Measurements from ENCODE around the gene AGPAT3. TPM values are rescaled to one million over a fixed set of nuclear protein-coding genes. Genes with fewer than 3 reads are reported as not detected.

AGPAT3 gene
- total RNA-seq, 1 experiment from 2014 or later: 13.0 TPM

- Mint-ChIP-seq H3K27ac (no peak overlapping the region), H3K4me1 (peaks cover 8 to 15% of the 10 kb centered on the region in 2 experiments), H3K27me3 (ENCODE audit: low read depth) (no peaks in the 10 kb centered on the region), H3K36me3 (ENCODE audit: insufficient read depth in 1 of 3, low read depth in 3 of 3) (no peaks in the 10 kb centered on the region), H3K9me3 (no peaks in the 10 kb centered on the region), H3K4me3 (no peak overlapping the region)
- H3K9me3 ChIP-seq (ENCODE audit: control insufficient read depth, low read depth, low read length): no peaks in the 10 kb centered on the region
- no peaks in the 10 kb centered on the region for H3K4me1 ChIP-seq (ENCODE audit: insufficient read depth, low read length)
- no peak overlapping the region for H3K23ac ChIP-seq (ENCODE audit: insufficient read length, low read depth, low read length)
- DNase-seq: no peak
- H2AK5ac ChIP-seq (ENCODE audit: insufficient read length, low read length): no peak overlapping the region
- H3K18ac ChIP-seq (ENCODE audit: insufficient read length, low read depth, low read length): no peak overlapping the region
- no peak overlapping the region for H3K4ac ChIP-seq (ENCODE audit: low read depth, low read length)
- H4K8ac ChIP-seq (replicated peaks; ENCODE audit: insufficient read length, low read depth, low read length): no peak overlapping the region
- H2AFZ ChIP-seq (ENCODE audit: low read length): no peak overlapping the region
- no peak overlapping the region for H3K14ac ChIP-seq (ENCODE audit: insufficient read depth, low read length)
- H3K79me2 ChIP-seq (ENCODE audit: insufficient read depth, low read length): no peaks in the 10 kb centered on the region
- H3K9ac ChIP-seq (ENCODE audit: extremely low read depth, insufficient read length, low read length): no peak overlapping the region
- no peak overlapping the region for H4K5ac ChIP-seq (ENCODE audit: insufficient read length, low read depth, low read length)
- H2BK15ac ChIP-seq (ENCODE audit: low read depth, low read length): no peak overlapping the region
- H2BK120ac ChIP-seq (ENCODE audit: low read depth, low read length, poor library complexity, severe bottlenecking): no peak overlapping the region
- TF ChIP-seq, protein P1, sequence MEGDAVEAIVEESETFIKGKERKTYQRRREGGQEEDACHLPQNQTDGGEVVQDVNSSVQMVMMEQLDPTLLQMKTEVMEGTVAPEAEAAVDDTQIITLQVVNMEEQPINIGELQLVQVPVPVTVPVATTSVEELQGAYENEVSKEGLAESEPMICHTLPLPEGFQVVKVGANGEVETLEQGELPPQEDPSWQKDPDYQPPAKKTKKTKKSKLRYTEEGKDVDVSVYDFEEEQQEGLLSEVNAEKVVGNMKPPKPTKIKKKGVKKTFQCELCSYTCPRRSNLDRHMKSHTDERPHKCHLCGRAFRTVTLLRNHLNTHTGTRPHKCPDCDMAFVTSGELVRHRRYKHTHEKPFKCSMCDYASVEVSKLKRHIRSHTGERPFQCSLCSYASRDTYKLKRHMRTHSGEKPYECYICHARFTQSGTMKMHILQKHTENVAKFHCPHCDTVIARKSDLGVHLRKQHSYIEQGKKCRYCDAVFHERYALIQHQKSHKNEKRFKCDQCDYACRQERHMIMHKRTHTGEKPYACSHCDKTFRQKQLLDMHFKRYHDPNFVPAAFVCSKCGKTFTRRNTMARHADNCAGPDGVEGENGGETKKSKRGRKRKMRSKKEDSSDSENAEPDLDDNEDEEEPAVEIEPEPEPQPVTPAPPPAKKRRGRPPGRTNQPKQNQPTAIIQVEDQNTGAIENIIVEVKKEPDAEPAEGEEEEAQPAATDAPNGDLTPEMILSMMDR (conservative IDR thresholded peaks at IDR 0.05): no peak
- H2BK5ac ChIP-seq (ENCODE audit: insufficient read length, low read length): no peak overlapping the region
- no peak overlapping the region for H3K4me2 ChIP-seq (ENCODE audit: insufficient read depth, insufficient read length, low read length)
- H4K20me1 ChIP-seq (ENCODE audit: control insufficient read depth, insufficient read depth, insufficient read length): no peaks in the 10 kb centered on the region
- no peaks in the 10 kb centered on the region for H3K79me1 ChIP-seq (ENCODE audit: insufficient read depth, low read depth, low read length, poor library complexity, severe bottlenecking)
- H4K91ac ChIP-seq (ENCODE audit: insufficient read length, low read depth, low read length): no peak overlapping the region
- WGBS (ENCODE audit: extremely low coverage, insufficient read length, low lambda C conversion rate): no CpG with 5 or more reads among the region's 17 CpGs
- no peak overlapping the region for H3K27ac ChIP-seq (ENCODE audit: insufficient read length, low read depth, low read length)
- H2BK12ac ChIP-seq (ENCODE audit: insufficient read length, low read depth, low read length): no peak overlapping the region
- no peak overlapping the region for H2BK20ac ChIP-seq (ENCODE audit: low read depth, low read length, poor library complexity, severe bottlenecking)
- H3T11ph ChIP-seq (ENCODE audit: low read length): no peak overlapping the region
- H3K23me2 ChIP-seq (ENCODE audit: insufficient read length, low read depth, low read length, poor library complexity, severe bottlenecking): no peaks in the 10 kb centered on the region
- H3K56ac ChIP-seq (ENCODE audit: insufficient read length, low read depth, low read length): no peak overlapping the region
- H3K27me3 ChIP-seq (ENCODE audit: insufficient read depth, low read length): no peaks in the 10 kb centered on the region
Observed at GRCh38 chr21:43911935-43912487, 47.0 kb downstream of the AGPAT3 start.
